Choroid plexus epithelial cell (primary cell): ENCODE measurements around the gene RUNX2.

Source experiments
- DNase-seq: peaks from one replicate; pipeline ENCODE4 v3.0.0-alpha.2; 2010; ENCODE audit warnings: low read depth
- H3K4me3 ChIP-seq: 2 replicates; pipeline ENCODE4 v1.5.1; 2011; ENCODE audit warnings: low read depth, mild to moderate bottlenecking, control low read depth, low read length, moderate library complexity
- TF ChIP-seq, protein P1 (sequence below): conservative IDR thresholded peaks from 2 replicates; pipeline ENCODE4 v1.5.1; 2011; ENCODE audit warnings: low read depth, mild to moderate bottlenecking, control low read depth, inconsistent platforms, low read length, moderate library complexity

RUNX2 gene

DNA sequence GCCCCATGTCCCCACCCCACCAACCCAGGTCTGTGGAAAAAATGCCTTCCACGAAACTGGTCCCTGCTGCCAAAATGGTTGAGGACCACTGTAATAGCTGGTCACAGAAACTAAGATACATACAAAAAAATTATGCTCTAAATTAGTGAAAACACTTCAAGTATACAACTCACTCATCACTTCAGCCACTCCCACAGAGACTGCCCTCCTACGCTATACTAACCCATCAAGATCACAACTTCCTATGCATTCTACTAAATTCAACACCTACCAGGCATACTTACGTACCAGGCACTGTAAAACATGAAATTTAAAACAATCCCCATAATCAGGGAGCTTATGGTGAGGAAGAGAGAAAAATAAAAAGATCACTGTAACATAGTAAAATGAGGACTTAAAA lies 22.9 kb downstream of the RUNX2 start:
- DNase-seq: no peak
- TF ChIP-seq, protein P1, sequence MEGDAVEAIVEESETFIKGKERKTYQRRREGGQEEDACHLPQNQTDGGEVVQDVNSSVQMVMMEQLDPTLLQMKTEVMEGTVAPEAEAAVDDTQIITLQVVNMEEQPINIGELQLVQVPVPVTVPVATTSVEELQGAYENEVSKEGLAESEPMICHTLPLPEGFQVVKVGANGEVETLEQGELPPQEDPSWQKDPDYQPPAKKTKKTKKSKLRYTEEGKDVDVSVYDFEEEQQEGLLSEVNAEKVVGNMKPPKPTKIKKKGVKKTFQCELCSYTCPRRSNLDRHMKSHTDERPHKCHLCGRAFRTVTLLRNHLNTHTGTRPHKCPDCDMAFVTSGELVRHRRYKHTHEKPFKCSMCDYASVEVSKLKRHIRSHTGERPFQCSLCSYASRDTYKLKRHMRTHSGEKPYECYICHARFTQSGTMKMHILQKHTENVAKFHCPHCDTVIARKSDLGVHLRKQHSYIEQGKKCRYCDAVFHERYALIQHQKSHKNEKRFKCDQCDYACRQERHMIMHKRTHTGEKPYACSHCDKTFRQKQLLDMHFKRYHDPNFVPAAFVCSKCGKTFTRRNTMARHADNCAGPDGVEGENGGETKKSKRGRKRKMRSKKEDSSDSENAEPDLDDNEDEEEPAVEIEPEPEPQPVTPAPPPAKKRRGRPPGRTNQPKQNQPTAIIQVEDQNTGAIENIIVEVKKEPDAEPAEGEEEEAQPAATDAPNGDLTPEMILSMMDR: no peak

DNA sequence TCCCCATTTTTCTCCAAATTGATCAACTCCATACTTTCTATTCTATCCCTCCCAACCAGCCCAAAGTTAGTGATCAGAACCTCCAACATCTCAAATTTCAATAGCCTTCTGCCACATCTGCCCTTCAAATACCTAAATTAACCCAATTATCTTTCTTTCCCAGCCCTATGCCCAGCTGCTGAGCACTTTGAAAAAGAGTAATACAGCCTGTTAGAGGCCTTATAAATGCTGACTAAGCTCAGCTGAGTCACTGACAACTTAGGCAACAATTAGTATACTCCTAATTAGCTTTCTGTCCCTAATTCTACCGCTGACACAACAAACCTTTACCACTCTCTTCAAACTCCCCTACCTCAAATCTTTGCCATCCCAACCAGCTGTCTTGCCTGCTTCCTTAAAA lies 23.5 kb downstream of the RUNX2 start:
- TF ChIP-seq, protein P1: no peak

More for the DNA sequence above, 22.9 kb downstream of the RUNX2 start:
- H3K4me3 ChIP-seq: no peak overlapping the region

DNA sequence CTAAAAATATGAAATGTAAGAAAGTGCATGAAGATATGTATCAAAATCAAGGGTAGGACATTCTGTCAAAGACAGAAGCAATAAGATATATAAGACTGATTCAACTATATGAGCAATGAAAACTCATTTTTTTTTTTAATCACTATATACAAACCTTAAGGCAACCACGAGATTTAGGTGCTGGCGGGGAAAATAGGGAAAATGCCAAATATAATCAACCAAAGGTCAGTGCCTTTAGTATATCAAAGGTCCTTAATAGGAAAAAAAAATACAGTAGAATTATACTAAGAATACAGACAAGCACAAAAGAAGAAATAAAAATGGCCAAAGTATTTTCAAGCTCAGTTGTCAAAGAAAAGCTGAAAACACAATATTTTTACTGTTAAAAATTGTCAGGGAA lies 25.5 kb downstream of the RUNX2 start:
- DNase-seq: no peak
- TF ChIP-seq, protein P1: no peak
- no peak overlapping the region for H3K4me3 ChIP-seq

More for the DNA sequence above, 23.5 kb downstream of the RUNX2 start:
- H3K4me3 ChIP-seq: no peak overlapping the region
- DNase-seq: no peak

DNA sequence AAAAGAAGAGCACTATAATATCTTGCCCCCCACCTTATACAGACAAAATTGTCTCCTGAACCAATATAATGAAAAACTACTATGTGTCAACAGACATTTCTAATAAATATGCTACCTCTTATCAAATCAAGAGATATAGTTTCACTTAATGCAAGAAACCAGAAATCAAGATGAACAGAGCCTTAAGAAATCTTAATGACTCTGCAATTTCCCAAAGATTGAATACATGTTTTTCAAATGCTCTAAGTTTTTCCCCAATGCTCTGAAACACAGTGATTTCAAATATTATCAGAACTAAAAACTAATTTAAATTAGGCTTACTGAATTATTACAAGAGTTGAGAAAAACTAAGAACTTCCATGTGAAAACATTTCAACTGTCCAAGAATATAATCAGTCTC lies 36.3 kb downstream of the RUNX2 start:
- TF ChIP-seq, protein P1: no peak
- DNase-seq: no peak
- H3K4me3 ChIP-seq: no peak overlapping the region

DNA sequence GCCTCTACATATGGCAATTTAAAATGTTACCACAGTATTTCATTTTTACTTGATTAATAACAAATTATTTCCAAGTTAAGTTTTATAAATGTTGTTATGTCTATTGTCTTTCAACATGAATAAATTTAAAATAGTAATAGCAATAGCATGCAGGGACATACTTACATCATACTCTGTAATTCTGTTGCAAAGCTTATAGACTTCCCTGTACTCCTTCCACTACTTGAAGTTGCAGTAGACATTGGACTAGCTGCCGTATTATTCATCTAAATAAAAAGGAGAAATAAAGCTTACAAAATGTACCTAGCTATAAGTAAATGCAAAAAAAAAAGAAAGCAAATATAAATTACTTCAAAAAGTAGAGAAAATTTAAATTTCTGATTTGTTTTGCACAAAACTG lies 36.9 kb downstream of the RUNX2 start:
- TF ChIP-seq, protein P1: no peak
- no peak overlapping the region for H3K4me3 ChIP-seq
- no peak for DNase-seq

DNA sequence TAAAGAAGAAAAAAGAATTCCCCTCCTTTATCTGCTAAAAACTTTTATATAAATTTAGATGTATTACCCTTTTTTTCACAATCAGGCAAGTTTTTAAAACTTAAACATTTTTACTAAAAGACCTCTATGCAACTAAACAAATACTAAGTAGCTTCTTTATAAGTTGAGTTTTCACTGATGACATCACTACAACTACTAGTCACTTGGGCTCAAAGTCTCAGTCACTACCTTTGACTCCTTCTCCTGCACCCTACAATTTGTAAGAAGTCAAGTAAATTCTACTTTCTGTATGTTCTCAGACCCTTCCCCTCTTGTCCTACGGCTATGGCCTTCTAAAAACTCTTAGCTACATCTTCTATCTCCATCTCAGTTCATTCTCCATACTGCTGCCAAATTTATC lies 38.4 kb downstream of the RUNX2 start:
- TF ChIP-seq, protein P1: no peak
- no peak for DNase-seq
- H3K4me3 ChIP-seq: no peak overlapping the region

DNA sequence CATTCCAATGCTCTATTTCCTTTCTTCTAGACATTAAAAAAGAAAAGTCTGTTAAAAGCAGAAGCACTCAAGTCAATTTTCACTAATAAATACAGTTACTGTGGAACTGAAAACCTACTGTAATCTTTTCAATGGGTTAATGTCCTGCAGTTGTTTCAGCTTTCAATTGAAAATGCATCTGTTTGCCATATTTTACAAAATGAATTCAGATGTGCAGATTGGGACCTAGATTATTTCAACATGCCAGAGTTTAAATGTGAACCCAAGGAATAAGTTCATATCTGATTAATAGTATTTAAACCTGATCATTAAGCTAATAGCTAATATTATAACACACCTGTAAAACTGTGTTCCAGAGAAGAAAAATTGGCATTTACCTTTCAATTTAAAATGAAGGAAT lies 39.9 kb downstream of the RUNX2 start:
- H3K4me3 ChIP-seq: no peak overlapping the region
- TF ChIP-seq, protein P1: no peak
- DNase-seq: no peak
